Astrocyte of the spinal cord (primary cell): ENCODE data around the gene ZKSCAN1.

ENCODE experiments used
- DNase-seq: peaks from one replicate; pipeline ENCODE4 v3.0.0; 2011; ENCODE audit warnings: low read depth, low spot score
- H3K4me3 ChIP-seq: 2 replicates; pipeline ENCODE4 v1.5.1; 2011; ENCODE audit warnings: low read depth, mild to moderate bottlenecking, low read length, moderate library complexity
- in situ Hi-C: cut with HindIII; loops from 2 replicates; pipeline ENCODE4 v1.10.0; 2017; ENCODE audit warnings: low sequenced_read_pairs
- TF ChIP-seq, protein P1 (sequence below): IDR thresholded peaks from 2 replicates; pipeline ENCODE4 v1.5.1; 2012; ENCODE audit warnings: low read depth, mild to moderate bottlenecking, low read length, inconsistent platforms

ZKSCAN1 gene

DNA sequence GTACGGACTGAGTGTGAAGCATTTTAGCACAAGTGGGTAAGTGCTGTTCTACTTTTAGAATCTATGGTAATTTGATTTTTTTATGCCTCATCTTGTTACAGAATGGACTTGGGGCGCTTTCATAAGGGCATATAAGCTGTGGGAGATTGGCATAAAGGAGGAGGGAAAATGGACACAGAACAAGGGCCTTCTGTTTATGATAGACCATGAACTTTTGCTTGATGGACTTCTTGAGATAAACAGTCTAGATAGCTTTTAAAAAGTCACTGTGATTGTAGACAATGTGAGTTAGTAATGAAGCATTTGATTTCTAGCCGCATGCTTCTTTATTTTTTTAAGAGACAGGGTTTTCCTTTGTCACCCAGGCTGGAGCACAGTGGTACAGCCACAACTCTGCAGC lies 36.2 kb downstream of the ZKSCAN1 start:
- no peak overlapping the region for H3K4me3 ChIP-seq
- TF ChIP-seq, protein P1, sequence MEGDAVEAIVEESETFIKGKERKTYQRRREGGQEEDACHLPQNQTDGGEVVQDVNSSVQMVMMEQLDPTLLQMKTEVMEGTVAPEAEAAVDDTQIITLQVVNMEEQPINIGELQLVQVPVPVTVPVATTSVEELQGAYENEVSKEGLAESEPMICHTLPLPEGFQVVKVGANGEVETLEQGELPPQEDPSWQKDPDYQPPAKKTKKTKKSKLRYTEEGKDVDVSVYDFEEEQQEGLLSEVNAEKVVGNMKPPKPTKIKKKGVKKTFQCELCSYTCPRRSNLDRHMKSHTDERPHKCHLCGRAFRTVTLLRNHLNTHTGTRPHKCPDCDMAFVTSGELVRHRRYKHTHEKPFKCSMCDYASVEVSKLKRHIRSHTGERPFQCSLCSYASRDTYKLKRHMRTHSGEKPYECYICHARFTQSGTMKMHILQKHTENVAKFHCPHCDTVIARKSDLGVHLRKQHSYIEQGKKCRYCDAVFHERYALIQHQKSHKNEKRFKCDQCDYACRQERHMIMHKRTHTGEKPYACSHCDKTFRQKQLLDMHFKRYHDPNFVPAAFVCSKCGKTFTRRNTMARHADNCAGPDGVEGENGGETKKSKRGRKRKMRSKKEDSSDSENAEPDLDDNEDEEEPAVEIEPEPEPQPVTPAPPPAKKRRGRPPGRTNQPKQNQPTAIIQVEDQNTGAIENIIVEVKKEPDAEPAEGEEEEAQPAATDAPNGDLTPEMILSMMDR, result no peak
- DNase-seq, result no peak
- in situ Hi-C loops, result no loop called here

GRCh38 chr7:100053215-100053614 lies 37.8 kb downstream of the ZKSCAN1 start:
- TF ChIP-seq, protein P1, result peak; percentile 12
- in situ Hi-C loops, result no loop called here
- peak; percentile 76 for DNase-seq
- no peak overlapping the region for H3K4me3 ChIP-seq

- H3K4me3 ChIP-seq, result no peak overlapping the region
- TF ChIP-seq, protein P1, result no peak
- in situ Hi-C loops, result no loop called here
- DNase-seq, result no peak
Observed at GRCh38 chr7:100057006-100057405, 41.6 kb downstream of the ZKSCAN1 start.

DNA sequence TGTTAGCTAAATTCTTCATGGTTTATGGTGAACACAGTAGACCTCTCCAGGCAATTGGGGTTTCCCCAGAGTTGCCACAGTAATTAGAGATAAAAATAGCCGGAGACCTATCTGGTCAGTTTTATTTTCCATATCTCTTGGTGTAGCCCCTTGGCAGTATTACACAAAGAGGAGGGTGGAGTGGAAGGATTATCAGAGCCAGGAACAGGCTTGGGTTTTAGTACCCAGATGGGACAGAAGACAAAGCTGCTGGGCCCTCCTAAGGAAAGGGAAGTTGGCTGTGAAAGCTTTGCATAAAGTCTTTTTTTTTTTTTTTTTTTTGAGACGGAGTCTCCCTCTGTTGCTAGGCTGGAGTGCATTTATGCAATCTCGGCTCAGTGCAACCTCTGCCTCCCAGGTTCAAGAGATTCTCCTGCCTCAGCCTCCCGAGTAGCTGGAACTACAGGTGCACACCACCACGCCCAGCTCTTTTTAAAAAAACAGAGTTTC lies 43.9 kb downstream of the ZKSCAN1 start:
- in situ Hi-C loops, result no loop called here
- TF ChIP-seq, protein P1, result no peak
- no peak for DNase-seq
- H3K4me3 ChIP-seq, result no peak overlapping the region

DNA sequence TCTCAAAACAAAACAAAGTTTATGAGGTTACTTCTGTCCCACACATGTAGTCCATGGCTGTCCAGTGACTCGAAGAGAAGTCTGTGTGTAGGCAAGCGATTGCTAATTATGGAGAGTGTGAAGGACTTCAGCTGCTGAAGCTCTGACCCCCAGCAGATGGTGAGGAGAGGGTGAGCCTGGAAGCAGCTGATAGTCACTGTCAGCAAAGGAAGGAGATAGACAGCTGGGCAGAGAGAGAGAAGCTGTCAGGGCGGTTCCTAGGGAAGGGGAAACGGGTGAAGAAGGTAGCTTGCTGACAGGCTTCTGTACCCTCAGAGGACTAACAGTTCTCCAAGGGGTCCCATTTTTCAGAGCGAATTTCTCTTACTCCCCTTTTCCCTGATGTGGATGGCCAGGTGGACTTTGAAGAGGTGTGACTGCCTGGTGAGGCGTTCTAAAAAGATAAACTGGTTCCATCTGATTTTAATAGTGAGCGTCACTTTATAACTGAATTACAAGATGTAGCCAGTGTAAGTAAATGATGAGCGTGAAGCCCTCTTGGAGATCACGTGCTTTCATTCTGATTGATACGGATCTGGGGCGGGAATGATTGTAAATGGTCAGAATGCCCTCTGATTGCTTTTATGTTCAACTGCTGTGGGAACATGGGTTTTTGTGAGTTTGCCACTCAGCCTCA lies 46.3 kb downstream of the ZKSCAN1 start:
- H3K4me3 ChIP-seq, result no peak overlapping the region
- DNase-seq, result no peak
- TF ChIP-seq, protein P1, result no peak
- in situ Hi-C loops, result no loop called here

GRCh38 chr7:100063376-100063775 lies 48.0 kb downstream of the ZKSCAN1 start:
- TF ChIP-seq, protein P1, result no peak
- H3K4me3 ChIP-seq, result no peak overlapping the region
- DNase-seq, result no peak
- in situ Hi-C loops, result no loop called here
